Measurements from ENCODE around the gene UBE2J1. TPM values are rescaled to one million over a fixed set of nuclear protein-coding genes. Genes with fewer than 3 reads are reported as not detected.

UBE2J1 gene
- total and polyA plus RNA-seq, 10 of the 15 experiments (the other 5 are each of a cell fraction or from before 2014, with no cell fraction given) = 48.7 to 131 (median 90.0) TPM

DNA sequence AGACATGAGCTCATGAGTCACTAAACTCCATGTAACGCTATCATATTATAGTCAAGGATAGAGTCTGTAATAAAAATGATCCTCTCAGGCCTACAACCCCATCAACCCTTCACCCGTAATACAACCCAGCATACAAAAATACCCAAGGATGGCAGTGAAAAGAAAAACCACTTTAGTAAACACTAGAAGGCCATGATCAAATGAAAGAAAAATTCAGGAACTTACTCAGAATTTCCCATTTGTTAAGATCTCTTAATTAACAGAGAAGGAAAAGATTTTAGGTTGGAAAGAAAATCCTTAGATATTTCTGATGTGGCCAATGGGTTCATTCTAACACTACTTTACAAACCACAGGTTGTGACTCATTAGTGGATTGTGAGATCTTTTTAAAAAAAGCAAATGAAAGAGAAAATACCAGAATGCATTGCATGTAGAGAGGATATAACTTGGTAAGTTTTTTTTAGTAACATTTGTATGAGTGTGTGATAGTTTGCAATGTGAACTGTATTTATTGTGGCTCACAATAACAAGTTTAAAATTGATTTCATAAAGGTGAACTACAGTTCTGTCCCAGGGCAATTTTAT, 8.0 kb upstream of the UBE2J1 start (continued):
- TF ChIP-seq, protein P1, sequence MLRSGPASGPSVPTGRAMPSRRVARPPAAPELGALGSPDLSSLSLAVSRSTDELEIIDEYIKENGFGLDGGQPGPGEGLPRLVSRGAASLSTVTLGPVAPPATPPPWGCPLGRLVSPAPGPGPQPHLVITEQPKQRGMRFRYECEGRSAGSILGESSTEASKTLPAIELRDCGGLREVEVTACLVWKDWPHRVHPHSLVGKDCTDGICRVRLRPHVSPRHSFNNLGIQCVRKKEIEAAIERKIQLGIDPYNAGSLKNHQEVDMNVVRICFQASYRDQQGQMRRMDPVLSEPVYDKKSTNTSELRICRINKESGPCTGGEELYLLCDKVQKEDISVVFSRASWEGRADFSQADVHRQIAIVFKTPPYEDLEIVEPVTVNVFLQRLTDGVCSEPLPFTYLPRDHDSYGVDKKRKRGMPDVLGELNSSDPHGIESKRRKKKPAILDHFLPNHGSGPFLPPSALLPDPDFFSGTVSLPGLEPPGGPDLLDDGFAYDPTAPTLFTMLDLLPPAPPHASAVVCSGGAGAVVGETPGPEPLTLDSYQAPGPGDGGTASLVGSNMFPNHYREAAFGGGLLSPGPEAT (IDR thresholded peaks at IDR 0.05; ENCODE audit: low read depth) = peak; percentile 64; the same call in 1 of the 2 replicates
- TF ChIP-seq, protein P2, sequence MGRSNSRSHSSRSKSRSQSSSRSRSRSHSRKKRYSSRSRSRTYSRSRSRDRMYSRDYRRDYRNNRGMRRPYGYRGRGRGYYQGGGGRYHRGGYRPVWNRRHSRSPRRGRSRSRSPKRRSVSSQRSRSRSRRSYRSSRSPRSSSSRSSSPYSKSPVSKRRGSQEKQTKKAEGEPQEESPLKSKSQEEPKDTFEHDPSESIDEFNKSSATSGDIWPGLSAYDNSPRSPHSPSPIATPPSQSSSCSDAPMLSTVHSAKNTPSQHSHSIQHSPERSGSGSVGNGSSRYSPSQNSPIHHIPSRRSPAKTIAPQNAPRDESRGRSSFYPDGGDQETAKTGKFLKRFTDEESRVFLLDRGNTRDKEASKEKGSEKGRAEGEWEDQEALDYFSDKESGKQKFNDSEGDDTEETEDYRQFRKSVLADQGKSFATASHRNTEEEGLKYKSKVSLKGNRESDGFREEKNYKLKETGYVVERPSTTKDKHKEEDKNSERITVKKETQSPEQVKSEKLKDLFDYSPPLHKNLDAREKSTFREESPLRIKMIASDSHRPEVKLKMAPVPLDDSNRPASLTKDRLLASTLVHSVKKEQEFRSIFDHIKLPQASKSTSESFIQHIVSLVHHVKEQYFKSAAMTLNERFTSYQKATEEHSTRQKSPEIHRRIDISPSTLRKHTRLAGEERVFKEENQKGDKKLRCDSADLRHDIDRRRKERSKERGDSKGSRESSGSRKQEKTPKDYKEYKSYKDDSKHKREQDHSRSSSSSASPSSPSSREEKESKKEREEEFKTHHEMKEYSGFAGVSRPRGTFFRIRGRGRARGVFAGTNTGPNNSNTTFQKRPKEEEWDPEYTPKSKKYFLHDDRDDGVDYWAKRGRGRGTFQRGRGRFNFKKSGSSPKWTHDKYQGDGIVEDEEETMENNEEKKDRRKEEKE (IDR thresholded peaks at IDR 0.05) = no peak
- TF ChIP-seq, protein P3, sequence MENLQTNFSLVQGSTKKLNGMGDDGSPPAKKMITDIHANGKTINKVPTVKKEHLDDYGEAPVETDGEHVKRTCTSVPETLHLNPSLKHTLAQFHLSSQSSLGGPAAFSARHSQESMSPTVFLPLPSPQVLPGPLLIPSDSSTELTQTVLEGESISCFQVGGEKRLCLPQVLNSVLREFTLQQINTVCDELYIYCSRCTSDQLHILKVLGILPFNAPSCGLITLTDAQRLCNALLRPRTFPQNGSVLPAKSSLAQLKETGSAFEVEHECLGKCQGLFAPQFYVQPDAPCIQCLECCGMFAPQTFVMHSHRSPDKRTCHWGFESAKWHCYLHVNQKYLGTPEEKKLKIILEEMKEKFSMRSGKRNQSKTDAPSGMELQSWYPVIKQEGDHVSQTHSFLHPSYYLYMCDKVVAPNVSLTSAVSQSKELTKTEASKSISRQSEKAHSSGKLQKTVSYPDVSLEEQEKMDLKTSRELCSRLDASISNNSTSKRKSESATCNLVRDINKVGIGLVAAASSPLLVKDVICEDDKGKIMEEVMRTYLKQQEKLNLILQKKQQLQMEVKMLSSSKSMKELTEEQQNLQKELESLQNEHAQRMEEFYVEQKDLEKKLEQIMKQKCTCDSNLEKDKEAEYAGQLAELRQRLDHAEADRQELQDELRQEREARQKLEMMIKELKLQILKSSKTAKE (IDR thresholded peaks at IDR 0.05; ENCODE audit: low read depth, poor library complexity, severe bottlenecking) = peak; percentile 28
- TF ChIP-seq BHLHE40 (IDR thresholded peaks at IDR 0.05; ENCODE audit: borderline replicate concordance in 1 of 2, low read depth in 2 of 2, low read length in 1 of 2) (0 out of 4 replicates have a peak, but pooled peaks of 1 of the 2 experiments have one; percentile 11), ZBED1 (IDR thresholded peaks at IDR 0.05; ENCODE audit: borderline replicate concordance) (peak; percentile 63), CBFB (IDR thresholded peaks at IDR 0.05; ENCODE audit: low read depth) (peak; percentile 82; the same call in 1 of the 2 replicates), PML (IDR thresholded peaks at IDR 0.05; ENCODE audit: low read length) (no peak; the same call in 1 of the 2 replicates), SMARCA5 (IDR thresholded peaks at IDR 0.05) (no peak), SMC3 (IDR thresholded peaks at IDR 0.05; ENCODE audit: borderline replicate concordance, low read length) (no peak), NFYA (IDR thresholded peaks at IDR 0.05; ENCODE audit: borderline replicate concordance, low read depth, low read length) (no peak), DPF2 (IDR thresholded peaks at IDR 0.05) (peak; percentile 20; the same call in 1 of the 2 replicates), MYB (IDR thresholded peaks at IDR 0.05; ENCODE audit: borderline replicate concordance, low read depth, low read length) (no peak), EP300 (IDR thresholded peaks at IDR 0.05; ENCODE audit: borderline replicate concordance in 1 of 2, control insufficient read depth in 1 of 2, low read depth in 2 of 2, low read length in 2 of 2) (peak; percentile 26 to 80; a peak in 2 of 4 replicates)
- TF ChIP-seq, protein P4, sequence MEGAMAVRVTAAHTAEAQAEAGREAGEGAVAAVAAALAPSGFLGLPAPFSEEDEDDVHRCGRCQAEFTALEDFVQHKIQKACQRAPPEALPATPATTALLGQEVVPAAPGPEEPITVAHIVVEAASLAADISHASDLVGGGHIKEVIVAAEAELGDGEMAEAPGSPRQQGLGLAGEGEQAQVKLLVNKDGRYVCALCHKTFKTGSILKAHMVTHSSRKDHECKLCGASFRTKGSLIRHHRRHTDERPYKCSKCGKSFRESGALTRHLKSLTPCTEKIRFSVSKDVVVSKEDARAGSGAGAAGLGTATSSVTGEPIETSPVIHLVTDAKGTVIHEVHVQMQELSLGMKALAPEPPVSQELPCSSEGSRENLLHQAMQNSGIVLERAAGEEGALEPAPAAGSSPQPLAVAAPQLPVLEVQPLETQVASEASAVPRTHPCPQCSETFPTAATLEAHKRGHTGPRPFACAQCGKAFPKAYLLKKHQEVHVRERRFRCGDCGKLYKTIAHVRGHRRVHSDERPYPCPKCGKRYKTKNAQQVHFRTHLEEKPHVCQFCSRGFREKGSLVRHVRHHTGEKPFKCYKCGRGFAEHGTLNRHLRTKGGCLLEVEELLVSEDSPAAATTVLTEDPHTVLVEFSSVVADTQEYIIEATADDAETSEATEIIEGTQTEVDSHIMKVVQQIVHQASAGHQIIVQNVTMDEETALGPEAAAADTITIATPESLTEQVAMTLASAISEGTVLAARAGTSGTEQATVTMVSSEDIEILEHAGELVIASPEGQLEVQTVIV (IDR thresholded peaks at IDR 0.05; ENCODE audit: borderline replicate concordance, partially characterized antibody) = no peak
- TF ChIP-seq, protein P5, sequence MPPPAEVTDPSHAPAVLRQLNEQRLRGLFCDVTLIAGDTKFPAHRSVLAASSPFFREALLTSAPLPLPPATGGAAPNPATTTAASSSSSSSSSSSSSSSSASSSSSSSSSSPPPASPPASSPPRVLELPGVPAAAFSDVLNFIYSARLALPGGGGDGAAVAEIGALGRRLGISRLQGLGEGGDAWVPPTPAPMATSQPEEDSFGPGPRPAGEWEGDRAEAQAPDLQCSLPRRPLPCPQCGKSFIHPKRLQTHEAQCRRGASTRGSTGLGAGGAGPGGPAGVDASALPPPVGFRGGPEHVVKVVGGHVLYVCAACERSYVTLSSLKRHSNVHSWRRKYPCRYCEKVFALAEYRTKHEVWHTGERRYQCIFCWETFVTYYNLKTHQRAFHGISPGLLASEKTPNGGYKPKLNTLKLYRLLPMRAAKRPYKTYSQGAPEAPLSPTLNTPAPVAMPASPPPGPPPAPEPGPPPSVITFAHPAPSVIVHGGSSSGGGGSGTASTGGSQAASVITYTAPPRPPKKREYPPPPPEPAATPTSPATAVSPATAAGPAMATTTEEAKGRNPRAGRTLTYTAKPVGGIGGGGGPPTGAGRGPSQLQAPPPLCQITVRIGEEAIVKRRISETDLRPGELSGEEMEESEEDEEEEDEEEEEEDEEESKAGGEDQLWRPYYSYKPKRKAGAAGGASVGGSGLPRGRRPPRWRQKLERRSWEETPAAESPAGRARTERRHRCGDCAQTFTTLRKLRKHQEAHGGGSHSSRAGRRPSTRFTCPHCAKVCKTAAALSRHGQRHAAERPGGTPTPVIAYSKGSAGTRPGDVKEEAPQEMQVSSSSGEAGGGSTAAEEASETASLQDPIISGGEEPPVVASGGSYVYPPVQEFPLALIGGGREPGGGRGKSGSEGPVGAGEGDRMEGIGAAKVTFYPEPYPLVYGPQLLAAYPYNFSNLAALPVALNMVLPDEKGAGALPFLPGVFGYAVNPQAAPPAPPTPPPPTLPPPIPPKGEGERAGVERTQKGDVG (CRISPR knock-in tag; IDR thresholded peaks at IDR 0.05) = no peak
